Activated B cell treated with CpG ODN at 0.5 μM for 24 hours (primary cell): ENCODE data around the gene ARRB1. TPM values are rescaled to one million over a fixed set of nuclear protein-coding genes. Genes with fewer than 3 reads are reported as not detected.
A peak's percentile ranks its signal among the peaks of the same experiment; 100 is the strongest.

Experiments
- ATAC-seq: fragments of 200-7000 bp; cut with Tn5 transposase; one replicate; pipeline ENCODE4 v1.10.0; 2021; ENCODE audit warnings: low read depth, mild to moderate bottlenecking, moderate library complexity
- CTCF ChIA-PET: fragments of 350-600 bp; sonication (Branson Sonifier 250); formaldehyde crosslinking; loops from one replicate; lab custom pipeline; 2021; ENCODE audit warnings: antibody characterized with exemption; lab: Charles Lee
- POLR2A ChIA-PET: fragments of 350-600 bp; sonication (Branson Sonifier 250); formaldehyde crosslinking; loops from one replicate; lab custom pipeline; 2021; ENCODE audit warnings: antibody characterized with exemption; lab: Charles Lee
- DNase-seq: peaks from one replicate; pipeline ENCODE4 v3.0.0; 2022
- H3K27ac Mint-ChIP-seq: one replicate; pipeline ENCODE4 v1.8.0; 2020; ENCODE audit warnings: mixed read lengths
- H3K27me3 Mint-ChIP-seq: one replicate; pipeline ENCODE4 v1.8.0; 2021; ENCODE audit warnings: mixed read lengths
- H3K36me3 Mint-ChIP-seq: one replicate; pipeline ENCODE4 v1.8.0; 2021; ENCODE audit warnings: low read depth, mixed read lengths
- H3K4me1 Mint-ChIP-seq: one replicate; pipeline ENCODE4 v1.8.0; 2021; ENCODE audit warnings: mixed read lengths
- H3K4me3 Mint-ChIP-seq: one replicate; pipeline ENCODE4 v1.8.0; 2020; ENCODE audit warnings: mild to moderate bottlenecking, mixed read lengths
- H3K9me3 Mint-ChIP-seq: one replicate; pipeline ENCODE4 v1.8.0; 2020; ENCODE audit warnings: mixed read lengths
- intact Hi-C: fragments of 100-400 bp; cut with micrococcal nuclease; formaldehyde crosslinking; loops from one replicate; pipeline ENCODE4 v1.15.1; 2024
- total RNA-seq: library from RNA; stranded (reverse); gene quantifications from 2 replicates; pipeline ENCODE4 v1.2.3, GENCODE V29; 2022
- TF ChIP-seq, protein P1 (sequence below): fragments of 200-600 bp; IDR thresholded peaks from one replicate; pipeline ENCODE4 v1.8.0; 2022; ENCODE audit warnings: antibody characterized with exemption, mild to moderate bottlenecking

Gene ARRB1
- total RNA-seq, 1 donor from 2014 or later, result 0.62 TPM

DNA sequence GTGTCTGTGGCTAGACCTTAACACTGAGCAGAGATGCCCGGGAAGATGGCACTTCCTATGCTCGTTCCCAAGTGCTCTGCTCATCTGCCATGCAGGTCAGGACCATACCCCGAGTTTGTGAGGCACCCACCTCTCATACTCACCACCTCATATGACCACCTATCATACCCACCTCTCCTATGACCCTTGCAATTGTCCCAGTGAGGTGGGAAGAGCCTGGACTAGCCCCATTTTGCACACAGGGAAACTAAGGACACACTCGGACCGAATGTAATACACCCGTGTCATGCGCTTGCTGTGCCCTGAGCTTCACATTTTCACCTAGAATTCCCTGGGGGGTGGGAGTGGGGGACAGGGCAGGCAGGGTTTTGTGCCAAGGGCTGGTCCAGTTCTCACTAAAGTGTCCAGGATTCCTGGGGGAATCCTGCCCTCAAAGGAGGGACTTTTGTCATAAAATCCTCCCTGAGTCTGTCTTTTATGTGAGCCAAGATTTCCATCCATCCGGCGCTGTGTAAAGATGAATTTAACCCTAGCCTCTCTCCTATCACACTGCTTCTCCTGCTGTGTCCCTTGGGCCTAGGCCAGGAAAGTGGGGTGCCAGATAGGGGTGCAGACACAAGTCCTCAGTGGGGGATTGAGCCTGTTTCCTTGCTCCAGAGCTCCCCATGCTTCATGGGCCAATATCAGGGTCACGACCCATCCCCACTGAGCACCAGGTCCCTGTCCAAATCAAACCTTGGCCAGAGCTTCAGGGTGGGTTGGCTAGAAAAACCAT lies 90.9 kb downstream of the ARRB1 start:
- no peak overlapping the region for H3K27ac Mint-ChIP-seq
- H3K36me3 Mint-ChIP-seq, result no peaks in the 10 kb centered on the region
- DNase-seq (no peak), ATAC-seq (no peak)
- intact Hi-C loops, result no loop called here
- peaks cover 3% of the 10 kb centered on the region for H3K27me3 Mint-ChIP-seq
- no peak overlapping the region for H3K4me3 Mint-ChIP-seq
- no peaks in the 10 kb centered on the region for H3K9me3 Mint-ChIP-seq
- peaks cover 33% of the 10 kb centered on the region for H3K4me1 Mint-ChIP-seq
- CTCF ChIA-PET, result interaction anchor here (1.2 kb wide), 1 partner anchor 12 kb away, joined by 4 read pairs; no protein-coding TSS in a partner anchor
- TF ChIP-seq, protein P1, sequence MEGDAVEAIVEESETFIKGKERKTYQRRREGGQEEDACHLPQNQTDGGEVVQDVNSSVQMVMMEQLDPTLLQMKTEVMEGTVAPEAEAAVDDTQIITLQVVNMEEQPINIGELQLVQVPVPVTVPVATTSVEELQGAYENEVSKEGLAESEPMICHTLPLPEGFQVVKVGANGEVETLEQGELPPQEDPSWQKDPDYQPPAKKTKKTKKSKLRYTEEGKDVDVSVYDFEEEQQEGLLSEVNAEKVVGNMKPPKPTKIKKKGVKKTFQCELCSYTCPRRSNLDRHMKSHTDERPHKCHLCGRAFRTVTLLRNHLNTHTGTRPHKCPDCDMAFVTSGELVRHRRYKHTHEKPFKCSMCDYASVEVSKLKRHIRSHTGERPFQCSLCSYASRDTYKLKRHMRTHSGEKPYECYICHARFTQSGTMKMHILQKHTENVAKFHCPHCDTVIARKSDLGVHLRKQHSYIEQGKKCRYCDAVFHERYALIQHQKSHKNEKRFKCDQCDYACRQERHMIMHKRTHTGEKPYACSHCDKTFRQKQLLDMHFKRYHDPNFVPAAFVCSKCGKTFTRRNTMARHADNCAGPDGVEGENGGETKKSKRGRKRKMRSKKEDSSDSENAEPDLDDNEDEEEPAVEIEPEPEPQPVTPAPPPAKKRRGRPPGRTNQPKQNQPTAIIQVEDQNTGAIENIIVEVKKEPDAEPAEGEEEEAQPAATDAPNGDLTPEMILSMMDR, result no peak
- POLR2A ChIA-PET, result no interaction called here

DNA sequence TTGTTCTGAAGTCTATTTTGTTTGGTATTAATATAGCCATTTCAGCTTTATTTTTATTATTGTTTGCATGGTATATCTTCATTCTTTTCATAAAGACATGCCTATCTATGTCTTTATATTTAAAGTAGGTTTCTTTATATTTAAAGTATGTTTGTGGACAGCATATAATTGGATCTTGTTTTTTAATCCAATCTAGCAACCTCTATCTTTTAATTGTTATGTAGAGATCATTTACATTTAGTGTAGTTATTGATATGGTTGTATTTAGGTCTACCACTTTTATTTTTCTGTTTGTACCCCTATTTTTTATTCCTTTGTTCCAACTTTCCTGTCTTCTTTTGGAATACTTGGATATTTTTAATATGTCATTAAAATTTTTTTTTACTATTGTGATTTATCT lies 97.1 kb downstream of the ARRB1 start:
- no peak overlapping the region for H3K4me3 Mint-ChIP-seq
- ATAC-seq, result no peak
- peaks cover 16% of the 10 kb centered on the region for H3K27me3 Mint-ChIP-seq
- H3K4me1 Mint-ChIP-seq, result no peaks in the 10 kb centered on the region
- TF ChIP-seq, protein P1, result no peak
- no peak for DNase-seq
- peaks cover 2% of the 10 kb centered on the region for H3K36me3 Mint-ChIP-seq
- intact Hi-C loops, result no loop called here
- no peak overlapping the region for H3K27ac Mint-ChIP-seq
- CTCF ChIA-PET, result interaction anchor here (0.6 kb wide), 1 partner anchor 1330 kb away, joined by 3 read pairs; no protein-coding TSS in a partner anchor
- peaks cover 3% of the 10 kb centered on the region for H3K9me3 Mint-ChIP-seq
- POLR2A ChIA-PET, result no interaction called here

DNA sequence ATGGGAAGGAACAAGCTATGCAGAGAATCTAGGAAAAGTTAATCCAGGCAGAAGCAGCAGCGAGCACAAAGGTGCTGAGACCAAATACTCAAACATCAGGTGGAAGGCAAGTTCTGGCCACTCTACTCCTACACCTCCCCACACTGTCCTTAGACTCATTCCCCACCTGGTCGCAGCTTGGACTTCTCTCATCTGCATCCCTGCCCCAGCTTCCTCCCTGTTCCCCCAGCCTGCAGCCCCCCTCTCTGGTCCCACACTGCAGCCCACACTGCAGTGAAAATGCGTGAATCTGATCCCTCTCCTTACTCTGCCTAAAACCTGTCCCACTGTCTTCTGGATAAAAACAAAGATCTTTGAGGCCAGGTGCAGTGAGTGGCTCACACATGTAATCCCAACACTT lies 101.8 kb downstream of the ARRB1 start:
- ATAC-seq (no peak), DNase-seq (no peak)
- H3K27ac Mint-ChIP-seq, result no peak overlapping the region
- peaks cover 2% of the 10 kb centered on the region for H3K36me3 Mint-ChIP-seq
- TF ChIP-seq, protein P1, result no peak
- no peaks in the 10 kb centered on the region for H3K4me1 Mint-ChIP-seq
- H3K4me3 Mint-ChIP-seq, result no peak overlapping the region
- H3K9me3 Mint-ChIP-seq, result peaks cover 3% of the 10 kb centered on the region
- H3K27me3 Mint-ChIP-seq, result peaks cover 15% of the 10 kb centered on the region
- ChIA-PET POLR2A (no interaction called here), CTCF (interaction anchor here (1.8 to 4.5 kb wide), 6 partner anchors 8 to 323 kb away, joined by 8 to 125 read pairs (median 19); no protein-coding TSS in a partner anchor)
- intact Hi-C loops, result no loop called here

DNA sequence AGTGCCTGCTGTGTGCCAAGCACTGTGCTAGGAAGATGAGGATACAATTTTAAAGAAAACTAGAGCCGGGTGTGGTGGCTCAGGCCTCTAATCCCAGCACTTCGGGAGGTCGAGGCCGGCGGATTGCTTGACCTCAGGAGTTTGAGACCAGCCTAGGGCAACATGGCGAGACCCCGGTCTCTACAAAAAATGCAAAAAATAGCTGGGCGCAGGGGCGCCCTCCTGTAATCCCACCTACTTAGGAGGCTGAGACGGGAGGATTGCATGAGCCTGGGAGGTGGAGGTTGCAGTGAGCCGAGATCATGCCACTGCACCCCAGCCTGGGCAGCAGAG lies 102.6 kb downstream of the ARRB1 start:
- CTCF ChIA-PET, result interaction anchor here (0.7 to 4.5 kb wide), 21 partner anchors 9 to 546 kb away, joined by 3 to 125 read pairs (median 4); partner anchors contain the start of gene TPBGL
- TF ChIP-seq, protein P1, result peak; percentile 5
- POLR2A ChIA-PET, result interaction anchor here (0.7 kb wide), 1 partner anchor 107 kb away, joined by 3 read pairs; no protein-coding TSS in a partner anchor
- H3K9me3 Mint-ChIP-seq, result peaks cover 3% of the 10 kb centered on the region
- H3K4me3 Mint-ChIP-seq, result no peak overlapping the region
- intact Hi-C loops, result loop anchor here (1.0 kb wide), 4 partner anchors 105 to 320 kb away; no protein-coding TSS in a partner anchor
- H3K36me3 Mint-ChIP-seq, result peaks cover 2% of the 10 kb centered on the region
- no peak overlapping the region for H3K27ac Mint-ChIP-seq
- H3K27me3 Mint-ChIP-seq, result peaks cover 24% of the 10 kb centered on the region
- no peak for ATAC-seq
- DNase-seq, result no peak
- H3K4me1 Mint-ChIP-seq, result no peaks in the 10 kb centered on the region

DNA sequence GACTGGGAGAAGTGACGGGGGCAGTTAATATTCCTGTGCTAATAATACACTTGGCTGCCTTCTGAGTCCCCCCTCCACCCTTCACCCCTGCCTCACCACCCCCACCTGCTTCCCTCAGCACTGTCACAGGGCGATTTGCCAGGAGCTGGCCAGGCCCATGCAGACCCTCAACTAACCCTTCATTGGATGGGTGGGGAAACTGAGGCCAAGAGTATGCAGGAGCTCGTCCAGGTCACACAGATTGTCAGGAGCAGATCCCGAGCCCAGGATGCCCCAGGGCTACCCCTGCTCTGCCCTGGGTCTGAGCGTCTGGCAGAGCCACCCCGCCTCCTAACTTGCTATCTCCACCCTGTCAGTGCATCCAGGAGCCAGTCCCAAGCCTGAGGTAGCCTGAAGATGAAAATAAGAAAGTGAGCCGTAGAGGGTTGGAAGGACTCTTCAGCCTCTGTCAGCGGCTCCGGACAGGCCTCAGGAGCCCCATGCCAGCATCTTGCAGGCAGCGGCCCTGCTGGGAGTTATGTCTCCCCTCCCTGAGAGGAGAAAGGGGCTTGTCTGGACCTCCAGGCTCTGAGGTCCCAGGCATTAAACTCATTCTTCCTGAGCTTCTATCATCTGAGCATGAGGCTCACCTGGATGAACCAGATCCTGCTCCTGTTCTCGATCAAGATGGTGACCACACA lies 104.7 kb downstream of the ARRB1 start:
- TF ChIP-seq, protein P1, result no peak
- no peak for ATAC-seq
- ChIA-PET CTCF (interaction anchor here (0.7 to 4.5 kb wide), 3 partner anchors 106 to 317 kb away, joined by 3 to 125 read pairs (median 20); no protein-coding TSS in a partner anchor), POLR2A (no interaction called here)
- Mint-ChIP-seq H3K4me1 (peaks cover 5% of the 10 kb centered on the region), H3K27ac (no peak overlapping the region), H3K36me3 (no peaks in the 10 kb centered on the region), H3K4me3 (no peak overlapping the region), H3K27me3 (peaks cover 37% of the 10 kb centered on the region), H3K9me3 (no peaks in the 10 kb centered on the region)
- intact Hi-C loops, result no loop called here
- DNase-seq, result no peak
